GM18907 (cell line): Measurements from ENCODE around the gene NR3C2.
"Not testable (repeated sequence)": the region's sequence is repeated elsewhere in the genome, so short reads cannot be mapped to it uniquely, and the experiment has no call there.

ENCODE experiments used
- ATAC-seq: cut with Tn5 transposase; IDR thresholded peaks from one replicate; pipeline ENCODE4 v1.9.1; 2021; ENCODE audit warnings: mild to moderate bottlenecking, moderate library complexity; ENCODE audit not compliant: unreplicated experiment

Gene NR3C2

DNA sequence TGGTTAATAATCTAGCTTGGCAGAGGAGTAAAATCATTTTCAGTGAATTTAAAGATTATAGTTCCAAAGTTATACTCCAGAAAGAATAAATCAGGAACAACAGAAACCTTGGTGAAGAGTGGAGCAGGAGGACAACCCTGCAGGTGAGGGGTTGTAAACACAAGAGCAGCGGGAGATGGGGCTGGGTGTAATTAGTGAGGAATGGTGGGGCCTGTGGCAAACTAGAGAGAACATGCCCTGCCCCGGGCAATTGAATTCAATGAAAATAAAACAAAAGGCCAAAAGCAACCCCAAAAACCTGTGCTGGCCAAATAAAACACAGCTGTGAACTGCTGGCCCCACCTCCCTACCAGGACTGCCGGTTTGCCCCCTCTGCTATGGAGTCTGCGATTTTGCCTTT, 325.2 kb downstream of the NR3C2 start:
- ATAC-seq: no peak

DNA sequence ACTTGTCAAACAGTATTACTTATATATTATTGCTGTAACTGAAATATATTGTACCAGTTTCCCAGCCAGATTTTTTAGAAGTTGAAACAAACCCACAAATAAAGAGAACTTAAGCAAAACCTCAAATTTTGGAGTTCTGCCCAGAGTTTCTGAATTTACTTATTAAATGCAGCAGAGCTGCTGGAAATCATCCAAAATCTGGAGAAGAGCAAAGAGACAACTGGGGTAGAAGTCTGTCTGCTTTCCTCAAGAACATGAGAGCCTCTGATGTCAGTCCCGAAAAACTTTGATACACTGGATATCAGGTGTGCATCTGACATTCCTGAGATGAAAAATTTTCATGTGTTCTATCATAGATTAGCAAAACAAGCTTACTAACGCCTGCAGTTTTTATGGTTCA, 325.9 kb downstream of the NR3C2 start:
- ATAC-seq: no peak

DNA sequence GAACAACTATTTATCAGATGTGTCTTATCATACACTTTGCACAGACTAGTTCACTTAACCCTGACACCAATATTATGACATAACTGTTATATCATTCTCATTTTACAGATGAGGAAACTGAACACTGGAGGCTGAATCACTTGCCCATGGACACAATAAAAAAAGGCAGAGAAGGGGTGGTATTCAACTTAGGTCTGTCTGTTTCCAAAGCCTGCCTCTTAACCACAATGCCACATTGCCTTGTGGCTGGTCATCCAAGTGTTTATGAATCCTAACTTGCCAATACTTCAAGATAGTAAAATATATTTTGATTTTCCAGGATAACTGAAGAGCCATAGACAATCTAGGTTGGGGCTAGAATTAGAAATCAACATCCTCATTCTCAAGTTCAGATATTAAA, 327.8 kb downstream of the NR3C2 start:
- ATAC-seq: no peak

DNA sequence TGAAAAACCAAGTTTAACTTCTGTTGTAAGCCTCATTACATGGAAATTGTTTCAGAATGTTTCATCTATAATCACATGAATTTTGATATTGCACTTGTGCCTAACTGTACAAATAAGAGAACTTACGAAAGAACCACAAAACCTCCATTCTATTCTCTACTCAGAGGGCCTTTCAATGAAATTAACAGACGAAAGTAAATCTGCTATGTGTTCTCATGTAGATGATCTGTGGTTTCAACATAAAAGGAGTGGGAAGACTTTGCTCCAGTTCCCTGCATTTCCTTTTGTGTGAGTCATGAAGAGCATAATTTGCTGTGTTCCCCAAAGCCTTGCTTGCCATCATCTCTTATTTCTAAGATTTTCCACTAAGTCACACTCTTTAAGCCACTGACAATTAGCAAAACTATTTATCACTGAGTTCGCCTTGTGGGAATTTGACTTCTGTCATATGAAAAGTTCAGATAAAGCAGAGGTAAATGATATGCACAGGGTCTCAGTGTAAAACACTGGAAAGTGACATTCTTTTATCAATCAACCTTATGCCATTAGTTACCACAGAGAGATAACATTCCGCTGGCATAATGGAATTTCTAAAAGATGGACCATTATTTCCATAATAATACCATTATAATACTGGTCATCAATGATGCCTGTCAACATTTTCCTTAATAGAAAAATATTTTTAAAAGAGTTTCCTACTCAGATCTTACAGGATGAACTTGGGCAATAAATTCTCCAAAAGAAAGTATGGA, 329.8 kb downstream of the NR3C2 start:
- no peak for ATAC-seq

DNA sequence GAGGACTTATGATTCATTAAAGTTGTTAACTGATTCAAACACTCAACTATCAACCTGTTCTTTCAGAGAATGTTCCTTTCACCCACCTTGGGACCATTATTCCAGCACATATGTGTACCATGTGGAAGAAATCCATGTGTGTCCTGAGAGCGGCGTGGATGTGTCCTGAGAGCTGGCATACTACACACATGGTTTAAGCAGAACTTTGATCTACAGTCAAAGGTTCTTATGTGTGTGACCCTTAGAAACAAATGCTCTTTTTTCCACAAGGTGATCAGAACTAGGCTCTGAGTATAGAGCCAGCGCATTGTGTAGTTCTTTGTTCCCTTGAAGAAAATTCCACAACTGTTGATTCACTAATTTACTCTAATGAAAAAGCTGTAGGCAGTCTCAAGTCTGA, 332.0 kb downstream of the NR3C2 start:
- ATAC-seq: no peak

DNA sequence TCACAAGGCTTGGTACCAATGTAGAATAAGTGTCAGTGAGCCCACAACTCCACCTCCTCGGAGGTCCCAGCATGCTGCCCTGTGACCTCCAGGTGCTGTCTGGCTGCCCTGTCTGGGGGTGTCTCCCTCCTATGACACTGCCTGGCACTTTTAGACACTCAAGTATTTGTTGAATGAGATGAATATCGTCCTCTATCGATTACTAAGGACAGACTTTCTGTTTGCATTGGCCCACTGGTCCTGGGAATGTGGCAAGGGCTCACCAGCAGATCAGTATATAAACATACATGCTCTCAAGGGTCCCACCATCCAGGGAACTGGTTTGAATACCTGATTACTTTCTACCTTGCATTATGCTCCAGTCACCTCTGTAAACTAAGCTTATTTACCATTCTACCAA, 333.0 kb downstream of the NR3C2 start:
- ATAC-seq: no peak

DNA sequence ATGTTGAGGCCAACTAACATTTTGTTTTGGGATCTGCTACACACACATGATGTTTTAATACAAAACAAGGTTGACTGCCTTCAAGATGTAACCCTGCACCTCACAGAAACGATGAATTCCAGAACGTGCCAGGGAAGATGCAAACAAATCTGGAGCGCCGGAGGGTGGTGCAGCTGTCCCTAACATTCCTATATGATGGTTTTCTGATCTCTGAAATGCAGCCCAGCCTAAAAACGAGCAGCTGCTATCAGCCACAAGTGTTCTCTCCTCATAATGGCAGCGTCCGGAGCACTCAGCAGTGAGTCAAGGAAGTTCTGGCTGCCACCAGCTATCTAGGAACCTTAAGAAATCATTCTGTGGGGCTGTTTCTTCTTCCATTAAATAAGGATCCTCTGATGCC, 333.4 kb downstream of the NR3C2 start:
- ATAC-seq: no peak

DNA sequence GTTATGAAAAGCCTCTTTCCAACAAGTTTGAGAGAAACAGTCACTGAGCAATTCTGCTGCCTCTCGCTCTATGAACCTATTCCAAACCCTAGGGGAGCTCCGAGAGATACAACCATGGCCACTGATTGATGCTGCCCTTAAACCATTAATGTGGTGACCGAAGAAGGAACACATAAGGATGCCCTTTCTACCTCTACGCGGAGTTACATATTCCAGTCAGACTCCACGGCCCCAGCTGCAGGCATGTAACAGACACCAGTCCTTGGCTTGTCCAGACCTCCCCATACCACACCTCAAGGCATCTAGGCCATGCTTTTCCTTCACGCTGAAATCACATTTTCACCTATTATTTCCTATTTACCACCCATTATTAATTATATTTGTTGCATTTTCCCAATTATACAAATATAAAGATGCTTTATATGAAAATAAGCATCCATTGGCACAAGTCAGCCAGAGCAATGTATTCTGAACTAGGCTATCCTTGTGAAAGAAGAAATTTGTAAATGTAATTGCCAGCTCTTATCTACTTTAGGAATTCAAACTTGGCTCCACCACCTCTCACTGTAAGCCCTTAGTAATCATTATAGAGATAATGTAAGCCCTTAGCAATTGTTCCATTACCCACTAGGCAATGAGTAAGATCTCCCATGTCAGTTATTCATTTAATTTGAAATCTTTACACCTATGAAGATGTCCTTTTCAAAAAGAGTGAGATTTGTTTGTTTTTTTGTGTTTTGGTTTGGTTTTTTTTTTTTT, 338.4 kb downstream of the NR3C2 start:
- ATAC-seq: no peak

DNA sequence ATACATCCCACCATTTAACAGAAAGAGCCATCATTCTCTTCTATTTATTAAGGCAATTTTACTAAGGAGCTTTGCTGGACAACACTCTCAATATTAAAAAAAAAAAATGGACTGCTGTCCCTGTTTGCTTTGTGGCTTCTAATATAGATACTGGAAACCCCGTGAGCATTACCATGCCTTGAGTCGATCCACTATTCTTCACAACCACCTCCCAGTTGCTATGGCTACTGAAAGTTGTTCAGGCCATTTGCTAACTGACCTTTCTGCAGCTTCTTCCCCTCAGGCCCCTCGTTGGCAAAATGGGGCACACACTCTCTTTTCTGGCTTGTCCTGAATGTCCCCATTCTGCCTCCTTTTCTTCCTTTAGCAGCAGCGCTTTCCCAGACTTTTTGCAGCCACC, 340.4 kb downstream of the NR3C2 start:
- ATAC-seq: no peak

DNA sequence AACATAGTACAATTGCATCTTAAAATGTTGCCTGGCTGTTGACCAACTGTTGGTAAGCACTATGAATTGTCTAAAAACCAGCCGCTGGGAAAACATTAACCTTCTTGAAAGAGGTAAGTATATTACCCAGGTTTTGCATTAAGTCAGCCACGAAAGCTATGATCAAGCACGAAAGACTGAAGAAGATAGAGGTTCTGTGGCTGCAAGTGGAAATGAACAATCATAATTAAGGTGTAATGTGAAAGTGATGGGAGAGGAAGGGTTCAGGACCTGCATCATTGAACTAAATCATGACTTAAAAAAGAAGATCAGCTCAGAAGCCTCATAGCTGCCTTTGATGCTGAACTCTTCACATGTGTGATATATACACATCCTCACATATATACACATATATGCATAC, 341.0 kb downstream of the NR3C2 start:
- ATAC-seq: no peak

DNA sequence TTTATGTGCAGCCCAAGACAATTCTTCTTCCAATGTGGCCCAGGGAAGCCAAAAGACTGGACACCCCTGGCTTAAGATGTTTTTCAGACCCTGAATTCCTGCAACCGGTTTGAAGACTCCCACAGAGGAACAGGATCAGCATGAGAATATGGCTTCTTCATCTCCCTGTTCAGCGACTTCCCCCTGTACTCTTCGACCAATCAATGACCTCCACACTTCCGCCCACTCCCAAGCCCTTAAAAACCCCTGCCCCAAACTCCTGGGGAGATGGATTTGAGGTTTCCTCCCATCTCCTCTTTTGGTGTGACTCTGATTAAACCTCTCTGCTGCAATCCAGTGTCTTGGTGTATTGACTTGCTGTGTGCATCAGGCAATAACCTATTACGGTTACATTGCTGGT, 344.4 kb downstream of the NR3C2 start:
- no peak for ATAC-seq

DNA sequence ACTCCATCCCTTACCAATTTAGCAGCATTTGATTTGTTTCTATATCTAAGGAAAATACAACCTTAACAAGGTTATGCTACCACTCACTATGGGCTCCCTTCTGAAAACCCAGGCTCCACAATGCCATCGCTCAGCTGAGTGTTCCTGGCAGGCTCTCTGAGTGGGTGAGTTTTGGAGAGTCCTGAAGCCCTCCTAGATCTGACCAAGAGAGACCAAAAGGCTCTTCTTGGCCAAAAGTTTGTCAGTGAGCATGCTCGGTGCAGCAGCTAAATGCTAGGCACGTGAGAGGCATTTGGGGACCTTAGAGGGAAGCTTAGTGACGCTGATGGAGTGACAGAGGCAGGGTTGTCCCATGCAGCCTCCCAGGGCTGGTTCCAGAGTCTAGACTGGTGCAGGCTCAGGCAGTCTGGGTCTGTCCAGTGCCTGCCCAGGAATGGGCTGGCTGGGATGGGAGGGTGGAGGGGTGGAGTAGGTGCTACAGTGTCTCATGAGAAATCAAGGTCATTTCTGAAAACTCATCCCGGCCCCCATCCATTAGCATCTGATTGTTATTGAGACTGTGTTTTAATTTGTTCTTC, 346.8 kb downstream of the NR3C2 start:
- ATAC-seq: no peak

DNA sequence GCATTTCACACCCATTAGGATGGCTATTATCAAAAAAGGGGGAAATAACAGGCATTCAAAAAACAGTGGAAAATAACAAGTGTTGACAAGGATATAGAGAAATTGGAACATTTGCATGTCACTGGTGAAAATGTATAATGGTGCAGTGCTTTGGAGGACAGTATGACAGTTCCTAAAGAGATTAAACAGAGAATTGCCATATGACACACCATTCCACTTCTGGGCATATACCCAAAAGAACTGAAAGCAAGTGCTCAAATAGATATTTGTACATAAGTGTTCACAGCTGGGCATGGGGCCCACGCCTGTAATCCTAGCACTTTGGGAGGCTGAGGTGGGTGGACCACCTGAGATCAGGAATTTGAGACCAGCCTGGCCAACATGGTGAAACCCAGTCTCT, 348.1 kb downstream of the NR3C2 start:
- ATAC-seq: no peak

DNA sequence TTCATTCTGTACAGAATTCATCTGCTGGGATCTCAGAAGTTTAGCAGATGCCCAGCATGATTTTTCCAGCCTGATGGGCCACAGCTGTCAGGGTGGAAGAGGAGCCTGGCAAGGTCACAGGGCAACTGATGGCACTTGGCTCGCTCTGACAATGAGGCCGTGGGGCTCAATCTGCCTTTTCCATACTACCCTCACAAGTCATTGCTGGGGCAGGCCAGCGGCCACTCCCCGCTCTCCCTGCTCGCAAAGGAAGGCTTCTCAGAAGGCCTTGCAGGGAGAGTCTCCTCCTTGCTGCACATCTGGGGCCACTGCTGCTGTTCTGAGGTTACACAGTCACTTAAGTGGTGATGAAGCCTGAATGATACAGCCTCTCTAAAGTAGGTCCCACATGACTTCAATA, 349.1 kb downstream of the NR3C2 start:
- ATAC-seq: no peak

DNA sequence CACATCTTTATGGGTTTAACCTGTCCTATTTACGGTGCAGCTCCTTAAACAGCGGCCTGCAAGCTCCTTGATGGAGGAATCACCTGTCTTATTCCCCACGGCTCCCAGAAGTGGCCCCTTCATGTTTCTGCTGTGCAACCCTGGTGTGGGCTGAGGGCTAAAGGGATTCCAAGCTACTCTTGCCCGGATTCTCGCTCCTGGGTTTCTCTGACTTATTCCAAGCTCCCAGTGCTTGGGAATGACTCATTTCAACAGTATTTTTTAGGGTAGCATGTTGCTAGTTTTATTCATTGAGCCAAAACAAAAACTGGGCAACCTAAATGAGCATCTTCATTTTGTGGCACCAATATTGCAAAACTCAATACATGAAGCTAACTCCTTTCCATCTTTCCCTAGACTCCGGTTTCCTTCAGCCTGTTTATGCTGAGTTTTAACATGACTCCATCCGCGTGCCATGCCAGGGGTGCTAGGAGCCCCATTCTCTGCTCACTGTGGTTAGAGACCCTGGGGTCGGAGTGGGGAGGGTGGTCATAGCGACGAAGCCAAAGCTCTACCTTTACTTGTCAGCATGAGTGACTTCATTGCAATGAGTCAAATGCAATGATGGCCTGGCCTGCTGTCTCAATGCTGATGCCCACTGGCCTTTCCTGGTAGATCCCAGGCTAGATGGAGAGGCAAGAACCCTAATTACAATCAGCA, 349.7 kb downstream of the NR3C2 start:
- no peak for ATAC-seq

DNA sequence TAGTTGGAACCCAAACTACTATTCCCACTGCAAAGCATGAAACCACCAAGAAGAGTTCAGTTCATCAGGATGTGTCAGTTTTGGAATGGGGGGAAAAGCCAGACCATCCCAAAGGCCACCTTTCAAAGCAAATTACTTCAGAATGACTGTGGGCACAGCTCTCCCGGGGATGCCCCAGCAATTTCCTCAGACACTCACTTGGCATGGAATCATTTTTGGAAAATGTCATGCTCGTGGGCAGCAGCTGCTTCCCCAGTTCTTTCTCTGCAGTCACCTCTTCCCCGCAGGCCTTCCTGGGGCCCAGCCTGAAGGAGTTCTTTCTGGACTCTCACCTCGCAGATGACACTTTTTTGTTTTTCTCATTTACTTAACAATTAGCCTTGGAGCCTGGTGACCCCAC, 350.3 kb downstream of the NR3C2 start:
- ATAC-seq: no peak

DNA sequence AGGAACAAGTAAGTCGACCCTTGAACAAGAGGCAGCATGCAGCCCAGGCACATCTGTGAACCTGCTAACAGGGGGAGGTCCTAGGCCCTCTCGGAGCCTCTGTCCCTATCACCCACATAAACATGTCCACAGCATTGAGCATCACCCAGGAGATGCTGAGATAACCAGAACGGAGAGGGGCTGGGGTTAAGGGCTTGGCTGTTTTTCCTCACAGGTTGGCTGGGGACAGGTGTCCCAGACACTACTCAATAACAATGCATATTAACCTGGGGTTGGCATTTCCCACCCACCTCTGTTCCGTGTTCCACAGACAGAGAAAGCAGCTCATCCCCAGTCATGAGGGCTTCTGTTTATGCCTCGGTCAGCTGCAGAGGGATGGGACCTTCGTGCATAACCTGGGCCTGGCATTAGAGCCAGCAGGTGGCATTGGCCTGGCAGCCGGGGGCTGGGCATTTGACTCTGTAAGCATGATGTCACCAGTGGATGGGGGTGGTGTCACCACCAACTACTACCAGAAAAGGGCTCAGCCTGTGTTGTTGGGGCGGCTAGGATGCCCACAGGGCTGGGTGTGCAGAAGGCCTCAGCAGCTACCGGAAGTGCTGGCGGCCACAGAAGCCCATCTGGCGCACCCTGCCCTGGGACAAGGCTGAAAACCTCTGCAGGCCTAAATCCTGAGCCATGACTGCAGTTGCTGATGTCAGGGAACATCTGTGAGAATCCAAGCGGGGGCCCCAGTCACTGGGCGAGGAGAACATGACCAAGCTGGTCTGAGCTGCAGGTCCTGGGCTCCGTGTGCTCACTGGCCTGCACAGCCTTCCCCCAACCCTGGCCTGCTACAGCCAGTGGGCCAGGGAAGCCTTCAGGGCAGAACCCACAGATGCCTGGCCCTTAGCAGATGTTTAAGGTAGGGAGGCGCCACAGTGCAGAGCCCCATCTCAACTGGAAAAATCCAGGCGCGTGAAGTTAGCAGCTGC, 351.4 kb downstream of the NR3C2 start:
- ATAC-seq: no peak

DNA sequence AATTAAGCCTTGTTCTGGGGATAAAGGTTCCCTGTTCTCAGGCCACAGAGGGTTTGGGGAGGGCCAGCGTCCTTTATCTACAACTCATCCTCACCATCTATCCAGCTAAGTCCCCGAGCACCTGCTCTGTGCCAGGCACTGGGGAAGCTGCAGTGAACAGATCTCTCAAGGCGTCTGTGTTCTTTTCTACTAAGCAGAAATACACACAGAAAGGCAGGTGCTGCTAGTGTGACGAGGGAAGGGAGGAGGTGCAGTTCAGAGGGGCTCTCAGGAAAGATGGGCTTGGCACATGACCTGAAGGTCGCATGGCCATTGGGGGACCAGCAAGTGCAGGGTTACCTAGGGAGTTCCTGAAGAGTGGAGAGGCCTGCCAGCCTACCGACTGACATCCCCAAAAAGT, 352.2 kb downstream of the NR3C2 start:
- no peak for ATAC-seq

DNA sequence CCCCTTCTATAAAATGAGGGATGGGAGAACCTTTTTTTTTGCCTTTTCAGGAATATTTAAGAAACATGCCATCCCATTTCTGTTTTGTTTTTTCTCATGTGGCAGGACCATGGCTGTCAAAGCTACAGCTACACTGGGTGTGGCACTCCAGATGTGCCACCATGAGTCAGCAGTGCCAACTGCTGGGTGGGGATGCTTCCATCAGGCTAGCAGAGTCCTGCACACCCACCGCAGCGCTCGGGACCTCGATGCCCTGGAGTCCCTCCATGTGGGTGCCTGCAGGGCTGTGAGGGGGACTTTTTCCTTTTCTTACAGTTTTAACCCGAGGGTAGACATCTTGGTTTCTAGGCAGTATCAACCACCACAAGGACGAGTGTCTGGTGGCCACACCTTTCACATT, 352.6 kb downstream of the NR3C2 start:
- ATAC-seq: no peak

DNA sequence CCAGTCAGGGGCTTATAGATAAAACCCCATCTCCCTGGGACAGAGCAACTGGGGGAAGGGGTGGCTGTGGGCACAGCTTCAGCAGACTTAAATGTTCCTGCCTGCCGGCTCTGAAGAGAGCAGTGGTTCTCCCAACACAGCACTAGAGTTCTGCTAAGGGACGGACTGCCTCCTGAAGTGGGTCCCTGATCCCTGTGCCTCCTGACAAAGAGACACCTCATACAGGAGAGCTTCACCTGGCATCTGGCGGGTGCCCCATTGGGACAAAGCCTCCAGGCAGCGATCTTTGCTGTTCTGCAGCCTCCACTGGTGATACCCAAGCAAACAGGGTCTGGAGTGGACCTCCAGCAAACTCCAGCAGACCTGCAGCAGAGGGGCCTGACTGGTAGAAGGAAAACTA, 359.1 kb downstream of the NR3C2 start:
- not testable (repeated sequence) for ATAC-seq

DNA sequence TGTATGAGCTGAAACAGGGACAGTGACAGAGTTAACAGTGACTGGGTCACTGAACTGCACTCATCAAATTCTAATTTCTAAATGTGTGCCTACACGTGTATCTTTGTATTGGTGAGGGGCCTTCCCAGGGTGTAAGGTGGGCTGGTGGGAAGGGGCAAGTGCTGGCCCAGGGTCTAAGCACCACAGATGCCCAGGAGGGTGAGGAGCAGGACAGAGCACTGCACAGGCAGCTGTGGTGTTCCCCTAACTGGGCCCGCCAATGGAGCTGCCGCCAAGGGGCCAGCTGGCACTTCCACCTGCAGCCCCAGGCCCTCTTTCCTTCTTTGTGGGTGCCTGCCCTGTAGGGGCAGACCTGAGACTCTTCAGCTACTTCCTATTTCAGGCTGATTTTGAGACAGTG, 360.5 kb downstream of the NR3C2 start:
- ATAC-seq: no peak
